ENCODE data around the gene PCBP3. TPM values are rescaled to one million over a fixed set of nuclear protein-coding genes. Genes with fewer than 3 reads are reported as not detected.

PCBP3 gene
- total and polyA plus RNA-seq, 2 of the 8 experiments (the other 6 are each of a cell fraction or from before 2014, with no cell fraction given) = 3.5 to 6.3 TPM

- no peak for TF ChIP-seq BRCA1 (IDR thresholded peaks at IDR 0.05; ENCODE audit: low read depth, low read length)
- no peak for TF ChIP-seq CTBP2 (IDR thresholded peaks at IDR 0.05; ENCODE audit: borderline replicate concordance, insufficient read depth, insufficient read length, low read length)
- TF ChIP-seq JUN (IDR thresholded peaks at IDR 0.05; ENCODE audit: low read depth, low read length) = no peak
- no peak for TF ChIP-seq PHF8 (conservative IDR thresholded peaks at IDR 0.05; ENCODE audit: low read depth, low read length)
- TF ChIP-seq EGR1 (IDR thresholded peaks at IDR 0.05; ENCODE audit: borderline replicate concordance, low read depth, low read length) = no peak
These were observed 277.5 kb downstream of the PCBP3 start (continued) for GRCh38 chr21:45920824-45921600.
